ENCODE measurements around the gene MRGPRG.
"Not testable (repeated sequence)": the region's sequence is repeated elsewhere in the genome, so short reads cannot be mapped to it uniquely, and the experiment has no call there.

The MRGPRG gene

GRCh38 chr11:3218483-3219280, at the start of gene MRGPRG:
MRGPRG (minus strand) TSS chr11:3218813; CDS start chr11:3218813, 0 bp downstream.
- Histone ChIP-seq H3K4me3 (no peak within 1 kb of the TSS), H3K9me3 (no peaks in the 10 kb centered on the region), H3K27me3 (ENCODE audit: low read depth) (peaks cover 59% of the 10 kb centered on the region), H3K4me1 (no peaks in the 10 kb centered on the region), H3K36me3 (replicated peaks) (no peaks in the 10 kb centered on the region)
- peak in 1 of 2 experiments; percentile 6 for DNase-seq (ENCODE audit: low spot score in 2 of 2)
- in situ Hi-C loops (cut with MboI; ENCODE audit: low sequenced_read_pairs), result no loop called here

- H3K36me3 ChIP-seq (replicated peaks); H3K4me1 ChIP-seq; H3K27me3 ChIP-seq (ENCODE audit: low read depth); in situ Hi-C loops (cut with MboI; ENCODE audit: low sequenced_read_pairs); H3K9me3 ChIP-seq; H3K4me3 ChIP-seq; DNase-seq (ENCODE audit: low spot score in 2 of 2): not testable (repeated sequence)
Observed at GRCh38 chr11:3262548-3262947, 43.9 kb upstream of the MRGPRG start.

- DNase-seq (ENCODE audit: low spot score in 2 of 2); in situ Hi-C loops (cut with MboI; ENCODE audit: low sequenced_read_pairs); H3K27me3 ChIP-seq (ENCODE audit: low read depth); H3K9me3 ChIP-seq; H3K36me3 ChIP-seq (replicated peaks); H3K4me3 ChIP-seq; H3K4me1 ChIP-seq: not testable (repeated sequence)
Observed at GRCh38 chr11:3261831-3262230, 43.2 kb upstream of the MRGPRG start.

- H3K36me3 ChIP-seq (replicated peaks), result not testable (repeated sequence)
Observed at GRCh38 chr11:3257509-3257908, 38.9 kb upstream of the MRGPRG start.

GRCh38 chr11:3255241-3255640, 36.6 kb upstream of the MRGPRG start:
- H3K4me1 ChIP-seq; H3K9me3 ChIP-seq; DNase-seq (ENCODE audit: low spot score in 2 of 2); H3K27me3 ChIP-seq (ENCODE audit: low read depth); H3K36me3 ChIP-seq (replicated peaks); in situ Hi-C loops (cut with MboI; ENCODE audit: low sequenced_read_pairs); H3K4me3 ChIP-seq: not testable (repeated sequence)

More at GRCh38 chr11:3257509-3257908, 38.9 kb upstream of the MRGPRG start:
- H3K27me3 ChIP-seq (ENCODE audit: low read depth); H3K4me1 ChIP-seq; in situ Hi-C loops (cut with MboI; ENCODE audit: low sequenced_read_pairs); H3K9me3 ChIP-seq; H3K4me3 ChIP-seq; DNase-seq (ENCODE audit: low spot score in 2 of 2): not testable (repeated sequence)

GRCh38 chr11:3254773-3255172, 36.2 kb upstream of the MRGPRG start:
- H3K36me3 ChIP-seq (replicated peaks); H3K9me3 ChIP-seq; DNase-seq (ENCODE audit: low spot score in 2 of 2); H3K4me3 ChIP-seq; H3K4me1 ChIP-seq; in situ Hi-C loops (cut with MboI; ENCODE audit: low sequenced_read_pairs); H3K27me3 ChIP-seq (ENCODE audit: low read depth): not testable (repeated sequence)

GRCh38 chr11:3245071-3245470, 26.5 kb upstream of the MRGPRG start:
- in situ Hi-C loops (cut with MboI; ENCODE audit: low sequenced_read_pairs), result no loop called here
- Histone ChIP-seq H3K27me3 (ENCODE audit: low read depth) (no peaks in the 10 kb centered on the region), H3K4me1 (no peaks in the 10 kb centered on the region), H3K9me3 (no peaks in the 10 kb centered on the region), H3K4me3 (no peak overlapping the region), H3K36me3 (replicated peaks) (no peaks in the 10 kb centered on the region)
- DNase-seq (ENCODE audit: low spot score in 2 of 2), result no peak

- H3K4me1 ChIP-seq, result no peaks in the 10 kb centered on the region
- no peak for DNase-seq (ENCODE audit: low spot score in 2 of 2)
- H3K4me3 ChIP-seq, result no peak overlapping the region
- H3K9me3 ChIP-seq, result no peaks in the 10 kb centered on the region
- in situ Hi-C loops (cut with MboI; ENCODE audit: low sequenced_read_pairs), result no loop called here
- no peaks in the 10 kb centered on the region for H3K36me3 ChIP-seq (replicated peaks)
- H3K27me3 ChIP-seq (ENCODE audit: low read depth), result peaks cover 2% of the 10 kb centered on the region; the same call in 1 of the 2 replicates
Observed at GRCh38 chr11:3243880-3244279, 25.3 kb upstream of the MRGPRG start.

GRCh38 chr11:3237119-3237518, 18.5 kb upstream of the MRGPRG start:
- Histone ChIP-seq H3K27me3 (ENCODE audit: low read depth) (peaks cover 2% of the 10 kb centered on the region; the same call in 1 of the 2 replicates), H3K4me3 (no peak overlapping the region), H3K4me1 (no peaks in the 10 kb centered on the region), H3K36me3 (replicated peaks) (no peaks in the 10 kb centered on the region), H3K9me3 (no peaks in the 10 kb centered on the region)
- no peak for DNase-seq (ENCODE audit: low spot score in 2 of 2)
- in situ Hi-C loops (cut with MboI; ENCODE audit: low sequenced_read_pairs), result no loop called here

- H3K27me3 ChIP-seq (ENCODE audit: low read depth), result peaks cover 6% of the 10 kb centered on the region
Observed at GRCh38 chr11:3234846-3235245, 16.2 kb upstream of the MRGPRG start.

GRCh38 chr11:3232956-3233355, 14.3 kb upstream of the MRGPRG start:
- Histone ChIP-seq H3K27me3 (ENCODE audit: low read depth) (peaks cover 4% of the 10 kb centered on the region), H3K4me3 (no peak overlapping the region), H3K36me3 (replicated peaks) (no peaks in the 10 kb centered on the region), H3K9me3 (no peaks in the 10 kb centered on the region), H3K4me1 (no peaks in the 10 kb centered on the region)
- no peak for DNase-seq (ENCODE audit: low spot score in 2 of 2)
- in situ Hi-C loops (cut with MboI; ENCODE audit: low sequenced_read_pairs), result no loop called here

More at GRCh38 chr11:3234846-3235245, 16.2 kb upstream of the MRGPRG start:
- DNase-seq (ENCODE audit: low spot score in 2 of 2), result no peak
- no peaks in the 10 kb centered on the region for H3K4me1 ChIP-seq
- in situ Hi-C loops (cut with MboI; ENCODE audit: low sequenced_read_pairs), result no loop called here
- H3K4me3 ChIP-seq, result no peak overlapping the region
- H3K36me3 ChIP-seq (replicated peaks), result no peaks in the 10 kb centered on the region
- no peaks in the 10 kb centered on the region for H3K9me3 ChIP-seq

GRCh38 chr11:3231851-3232744, 13.5 kb upstream of the MRGPRG start, which contains the start of gene MRGPRE:
MRGPRE (minus strand) TSS chr11:3232417; CDS start chr11:3228799, 3,618 bp downstream.
- Histone ChIP-seq H3K36me3 (replicated peaks) (no peaks in the 10 kb centered on the region), H3K4me3 (no peak within 1 kb of the TSS), H3K9me3 (no peaks in the 10 kb centered on the region), H3K27me3 (ENCODE audit: low read depth) (peaks cover 4% of the 10 kb centered on the region), H3K4me1 (no peaks in the 10 kb centered on the region)
- DNase-seq (ENCODE audit: low spot score in 2 of 2), result no peak
- in situ Hi-C loops (cut with MboI; ENCODE audit: low sequenced_read_pairs), result no loop called here

GRCh38 chr11:3231550-3231850, 12.9 kb upstream of the MRGPRG start:
- in situ Hi-C loops (cut with MboI; ENCODE audit: low sequenced_read_pairs), result no loop called here
- Histone ChIP-seq H3K36me3 (replicated peaks) (no peaks in the 10 kb centered on the region), H3K27me3 (ENCODE audit: low read depth) (peaks cover 7% of the 10 kb centered on the region), H3K4me3 (no peak overlapping the region), H3K9me3 (no peaks in the 10 kb centered on the region), H3K4me1 (no peaks in the 10 kb centered on the region)
- DNase-seq (ENCODE audit: low spot score in 2 of 2), result no peak
